ENCODE results near the gene MATN1. TPM values are rescaled to one million over a fixed set of nuclear protein-coding genes. Genes with fewer than 3 reads are reported as not detected.

Gene MATN1
- total RNA-seq, 1 donor from 2014 or later: not detected

DNA sequence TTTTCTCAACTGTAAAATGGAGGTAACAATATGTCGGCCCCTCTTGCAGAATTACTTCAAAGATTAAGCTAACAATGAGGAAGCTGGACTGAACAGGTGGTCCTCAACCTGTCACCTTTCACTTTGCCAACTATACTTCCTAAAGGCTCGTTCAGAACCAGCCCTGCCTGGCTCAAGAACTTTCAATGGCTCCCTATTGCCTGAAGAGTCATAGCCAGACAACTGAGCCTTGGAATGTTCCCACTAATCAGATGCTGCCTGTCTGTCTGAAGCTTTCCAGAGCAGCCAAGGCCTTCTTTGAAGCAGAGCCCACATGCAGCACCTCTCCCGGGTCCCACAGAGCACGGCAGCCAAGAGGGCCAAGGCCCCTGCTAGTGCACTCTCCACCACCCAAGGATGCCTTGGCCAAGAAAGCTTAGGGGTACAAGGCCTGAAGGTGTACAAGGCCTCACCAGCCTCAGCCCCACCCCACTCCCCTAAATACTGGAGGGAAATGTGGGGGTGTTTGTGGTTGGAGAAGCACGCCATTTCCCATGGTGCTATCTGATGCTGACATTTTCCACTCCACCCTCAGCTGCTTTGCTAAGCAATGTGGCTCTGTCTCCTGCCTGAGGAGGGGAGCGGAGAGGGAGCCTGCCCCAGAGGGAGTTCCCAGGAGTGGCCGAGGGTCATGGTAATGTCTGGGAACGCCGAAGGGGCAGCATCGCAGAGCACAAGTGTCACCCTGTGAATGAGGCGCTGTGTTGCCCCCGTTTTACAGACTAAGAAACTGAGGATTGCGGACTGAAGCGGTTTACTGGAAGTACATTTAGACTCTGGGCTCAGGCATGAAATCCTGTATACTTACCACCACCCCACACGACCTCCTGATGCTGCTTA is 42.4 kb upstream of the MATN1 start:
- Histone ChIP-seq H3K27ac (no peak overlapping the region), H3K27me3 (ENCODE audit: low read depth) (no peaks in the 10 kb centered on the region), H3K4me3 (no peak overlapping the region), H3K36me3 (no peaks in the 10 kb centered on the region), H3K9me3 (no peaks in the 10 kb centered on the region), H3K4me1 (no peaks in the 10 kb centered on the region)
- ATAC-seq: no peak
- intact Hi-C loops (cut with DNase I): no loop called here
- no peak for DNase-seq
- TF ChIP-seq, protein P1, sequence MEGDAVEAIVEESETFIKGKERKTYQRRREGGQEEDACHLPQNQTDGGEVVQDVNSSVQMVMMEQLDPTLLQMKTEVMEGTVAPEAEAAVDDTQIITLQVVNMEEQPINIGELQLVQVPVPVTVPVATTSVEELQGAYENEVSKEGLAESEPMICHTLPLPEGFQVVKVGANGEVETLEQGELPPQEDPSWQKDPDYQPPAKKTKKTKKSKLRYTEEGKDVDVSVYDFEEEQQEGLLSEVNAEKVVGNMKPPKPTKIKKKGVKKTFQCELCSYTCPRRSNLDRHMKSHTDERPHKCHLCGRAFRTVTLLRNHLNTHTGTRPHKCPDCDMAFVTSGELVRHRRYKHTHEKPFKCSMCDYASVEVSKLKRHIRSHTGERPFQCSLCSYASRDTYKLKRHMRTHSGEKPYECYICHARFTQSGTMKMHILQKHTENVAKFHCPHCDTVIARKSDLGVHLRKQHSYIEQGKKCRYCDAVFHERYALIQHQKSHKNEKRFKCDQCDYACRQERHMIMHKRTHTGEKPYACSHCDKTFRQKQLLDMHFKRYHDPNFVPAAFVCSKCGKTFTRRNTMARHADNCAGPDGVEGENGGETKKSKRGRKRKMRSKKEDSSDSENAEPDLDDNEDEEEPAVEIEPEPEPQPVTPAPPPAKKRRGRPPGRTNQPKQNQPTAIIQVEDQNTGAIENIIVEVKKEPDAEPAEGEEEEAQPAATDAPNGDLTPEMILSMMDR (IDR thresholded peaks at IDR 0.05): no peak

DNA sequence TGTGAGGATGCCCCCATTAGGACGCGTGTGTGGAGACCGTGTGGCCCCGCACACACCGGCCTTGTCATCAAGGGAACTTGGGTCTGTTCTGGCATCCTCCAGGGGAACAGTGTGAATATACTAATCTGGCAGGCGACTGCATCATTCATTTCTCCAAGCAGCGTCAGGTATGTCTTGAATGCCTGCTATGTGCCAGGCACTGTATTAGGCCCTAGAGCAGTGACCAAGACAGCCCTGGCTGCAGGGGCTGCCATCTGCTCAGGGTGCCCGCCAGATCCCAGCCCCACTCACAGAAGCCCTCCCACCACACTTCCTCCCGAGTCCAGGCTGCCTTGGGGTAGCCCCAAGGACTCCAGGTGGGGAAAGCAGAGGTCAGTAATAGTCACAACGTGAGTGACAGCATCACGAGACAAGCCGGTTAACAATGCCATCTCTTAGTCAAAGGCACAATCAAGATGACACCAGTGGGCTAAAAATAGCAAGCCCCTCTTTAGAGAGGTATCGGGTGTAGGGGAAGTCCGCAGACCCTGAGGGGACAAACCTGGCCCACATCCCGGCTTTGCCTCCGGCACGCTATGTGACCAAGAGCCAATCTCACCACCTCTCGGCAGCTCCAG is 41.7 kb upstream of the MATN1 start:
- Histone ChIP-seq H3K27me3 (ENCODE audit: low read depth) (no peaks in the 10 kb centered on the region), H3K27ac (no peak overlapping the region), H3K36me3 (no peaks in the 10 kb centered on the region), H3K9me3 (no peaks in the 10 kb centered on the region), H3K4me3 (no peak overlapping the region), H3K4me1 (peaks cover 7% of the 10 kb centered on the region)
- ATAC-seq (no peak), DNase-seq (no peak)
- TF ChIP-seq, protein P1 (IDR thresholded peaks at IDR 0.05): no peak
- intact Hi-C loops (cut with DNase I): no loop called here

DNA sequence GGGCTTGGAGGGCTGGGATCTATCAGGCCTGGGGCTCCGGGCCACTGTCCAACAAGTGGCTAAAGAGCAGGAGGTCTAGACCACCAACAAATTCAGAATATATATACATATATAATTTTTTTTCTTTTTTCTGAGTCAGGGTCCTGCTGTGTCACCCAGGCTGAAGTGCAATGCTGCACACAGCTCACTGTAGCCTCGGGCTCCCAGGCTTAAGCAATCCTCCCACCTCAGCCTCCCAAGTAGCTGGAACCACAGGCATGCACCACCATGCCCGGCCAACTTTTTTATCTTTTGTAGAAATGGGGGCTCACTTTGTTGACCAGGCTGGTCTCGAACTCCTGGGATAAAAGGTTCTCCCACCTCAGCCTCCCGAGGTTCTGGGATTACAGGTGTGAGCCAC is 41.0 kb upstream of the MATN1 start:
- TF ChIP-seq, protein P1 (IDR thresholded peaks at IDR 0.05): no peak
- H3K27ac ChIP-seq: no peak overlapping the region
- no peaks in the 10 kb centered on the region for H3K27me3 ChIP-seq (ENCODE audit: low read depth)
- H3K9me3 ChIP-seq: no peaks in the 10 kb centered on the region
- DNase-seq: no peak
- H3K4me3 ChIP-seq: no peak overlapping the region
- ATAC-seq: no peak
- H3K36me3 ChIP-seq: no peaks in the 10 kb centered on the region
- intact Hi-C loops (cut with DNase I): no loop called here
- peaks cover 8% of the 10 kb centered on the region for H3K4me1 ChIP-seq

DNA sequence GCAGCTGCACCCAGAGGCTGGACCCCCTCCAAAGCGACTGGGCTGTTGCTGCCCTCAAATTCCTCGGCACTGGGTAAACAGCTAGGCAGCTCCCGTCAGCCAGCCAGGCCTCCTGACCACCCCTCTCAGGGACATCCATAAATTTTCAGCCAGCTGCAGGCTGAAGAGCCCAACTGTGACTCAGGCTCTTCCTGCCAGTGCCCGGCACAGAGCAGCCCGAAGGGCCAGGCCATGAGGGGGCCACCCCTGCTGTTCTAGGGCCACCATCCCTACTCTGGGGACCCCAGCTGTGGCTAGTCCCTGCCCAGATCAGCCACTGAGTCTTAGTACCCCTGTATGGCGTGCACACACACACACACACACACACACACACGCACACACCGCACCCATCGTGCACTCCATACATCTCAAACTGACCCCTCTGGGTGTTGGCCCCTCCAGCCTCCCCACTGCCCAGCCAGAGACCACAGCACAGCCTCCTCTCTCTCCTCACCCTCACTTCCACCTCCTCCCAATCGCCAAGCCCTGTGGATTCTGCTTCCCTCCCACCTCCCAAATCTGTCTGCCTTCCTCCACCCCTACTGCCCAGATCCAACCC is 40.4 kb upstream of the MATN1 start:
- no peak overlapping the region for H3K4me3 ChIP-seq
- intact Hi-C loops (cut with DNase I): no loop called here
- DNase-seq: no peak
- no peaks in the 10 kb centered on the region for H3K36me3 ChIP-seq
- ATAC-seq: no peak
- H3K9me3 ChIP-seq: no peaks in the 10 kb centered on the region
- H3K27ac ChIP-seq: no peak overlapping the region
- TF ChIP-seq, protein P1 (IDR thresholded peaks at IDR 0.05): no peak
- no peaks in the 10 kb centered on the region for H3K27me3 ChIP-seq (ENCODE audit: low read depth)
- H3K4me1 ChIP-seq: peaks cover 8% of the 10 kb centered on the region

DNA sequence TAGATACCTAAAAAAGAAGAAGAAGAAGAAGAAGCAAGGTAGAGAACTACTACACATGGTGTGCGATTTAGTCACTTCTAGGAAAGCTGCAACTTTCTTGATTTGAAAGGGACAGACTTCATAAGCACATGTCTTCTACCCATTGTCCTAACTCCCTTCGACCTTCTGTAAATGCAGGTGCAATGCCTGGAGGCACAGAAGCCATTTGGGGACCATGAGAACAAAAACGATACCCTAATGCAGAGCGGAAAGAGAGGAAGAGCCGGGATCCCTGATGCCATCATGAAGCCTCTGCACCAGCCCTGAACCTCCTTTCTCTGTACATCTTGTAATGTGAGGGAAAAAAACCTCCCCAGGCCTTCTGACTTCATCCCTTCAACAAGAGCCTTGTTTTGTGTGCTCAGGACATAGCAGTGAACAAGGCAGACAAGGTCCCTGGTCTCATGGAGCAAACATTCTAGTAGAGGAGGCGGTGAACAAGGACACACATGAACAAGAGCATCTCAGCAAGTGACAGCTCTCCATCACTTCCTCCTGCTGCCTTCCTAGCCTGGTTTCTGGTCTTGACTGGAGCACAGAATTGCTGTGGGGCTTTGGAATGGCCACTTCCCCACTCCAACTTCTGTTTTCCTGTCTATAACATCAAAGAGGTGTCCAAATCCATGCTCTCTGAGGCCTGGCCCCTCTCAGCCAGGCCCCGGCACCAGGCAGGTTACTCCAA is 39.7 kb upstream of the MATN1 start:
- ATAC-seq (no peak), DNase-seq (no peak)
- Histone ChIP-seq H3K36me3 (no peaks in the 10 kb centered on the region), H3K4me3 (no peak overlapping the region), H3K27ac (no peak overlapping the region), H3K4me1 (peaks cover 13% of the 10 kb centered on the region), H3K9me3 (no peaks in the 10 kb centered on the region), H3K27me3 (ENCODE audit: low read depth) (no peaks in the 10 kb centered on the region)
- intact Hi-C loops (cut with DNase I): no loop called here
- TF ChIP-seq, protein P1 (IDR thresholded peaks at IDR 0.05): no peak

Measured in lower lobe of right lung (tissue), 2 donors.